Kidney (tissue), 14 donors: ENCODE data around the gene LRRC57. TPM values are rescaled to one million over a fixed set of nuclear protein-coding genes. Genes with fewer than 3 reads are reported as not detected.

Source experiments
- DNase-seq, 5 donors: peaks; one replicate each; pipeline ENCODE4 v3.0.0-alpha.2; 2013 to 2020
- FAIRE-seq: peaks from 2 replicates; lab custom pipeline; 2012; peaks lifted over from hg19 to GRCh38; lab: Jason Lieb, UNC
- H3K27ac ChIP-seq, 2 donors: one replicate each; pipeline ENCODE4 v1.7.0; 2013; ENCODE audit warnings: low read depth in 2 of 2, low read length in 2 of 2, inconsistent platforms in 1 of 2
- H3K27me3 ChIP-seq: one replicate; pipeline ENCODE4 v1.7.1; 2013; ENCODE audit warnings: low read length, inconsistent platforms; ENCODE audit not compliant: control insufficient read depth, insufficient read depth
- H3K36me3 ChIP-seq, 3 donors: one replicate each; pipeline versions ENCODE4 v1.7.0 to v1.7.1; 2013; ENCODE audit warnings: low read length in 3 of 3, control low read depth in 1 of 3, inconsistent platforms in 1 of 3; ENCODE audit not compliant: insufficient read depth in 3 of 3, control insufficient read depth in 2 of 3
- H3K4me1 ChIP-seq, 3 donors: one replicate each; pipeline versions ENCODE4 v1.7.0 to v1.7.1; 2013; ENCODE audit warnings: low read length in 3 of 3, inconsistent platforms in 1 of 3, low read depth in 1 of 3; ENCODE audit not compliant: control insufficient read depth in 2 of 3, insufficient read depth in 2 of 3
- H3K4me3 ChIP-seq, 3 donors: one replicate each; pipeline versions ENCODE4 v1.7.0 to v1.8.1; 2013; ENCODE audit warnings: low read length in 3 of 3, control low read depth in 1 of 3, inconsistent platforms in 1 of 3
- H3K9ac ChIP-seq, 3 donors: one replicate each; pipeline versions ENCODE4 v1.7.0 to v1.7.1; 2013; ENCODE audit warnings: low read length in 3 of 3, control low read depth in 1 of 3, inconsistent platforms in 1 of 3
- H3K9me3 ChIP-seq, 3 donors: one replicate each; pipeline versions ENCODE4 v1.7.0 to v1.7.1; 2013; ENCODE audit warnings: low read length in 3 of 3, control low read depth in 1 of 3, inconsistent platforms in 1 of 3; ENCODE audit not compliant: control insufficient read depth in 2 of 3, insufficient read depth in 1 of 3
- intact Hi-C: fragments of 100-400 bp; cut with DNase I; formaldehyde crosslinking; loops from one replicate; pipeline ENCODE4 v1.11.1; 2022
- polyA plus RNA-seq: library from polyadenylated mRNA; stranded (reverse); fragments of 350-450 nt; fragmentation: Illumina TruSeq; extraction: RNeasy Lipid Tissue Mini Kit (QIAGEN cat#74804); gene quantifications from one replicate; pipeline ENCODE4 v1.2.3, GENCODE V29; 2014; ENCODE audit warnings: low read depth, low replicate concordance; ENCODE audit not compliant: insufficient read depth
- total RNA-seq: library from RNA; stranded (reverse); fragmentation: NEBNext Ultra II Directional; extraction: Animal tissue kit (Norgen Biotek cat#: 25700); gene quantifications from one replicate; pipeline ENCODE4 v1.2.1, GENCODE V29; 2021
- TF ChIP-seq, protein P1 (sequence below): IDR thresholded peaks from 3 replicates; pipeline ENCODE4 v1.5.1; 2012; ENCODE audit warnings: mild to moderate bottlenecking, moderate library complexity, borderline replicate concordance; ENCODE audit not compliant: insufficient read depth; ENCODE audit errors: extremely low read depth
- donor health status: control.
- donor health status: control.
- donor health status: control.
- donor health status: control.
- donor health status: control.
- donor health status: DM: yes; HTN: yes; CAD: no.
- donor health status: Normal renal cell carcinoma (clear cell type).

Gene LRRC57
- total and polyA plus RNA-seq, 2 donors from 2014 or later, result 8.6 to 21.1 TPM

- no peak for FAIRE-seq
- Histone ChIP-seq H3K4me3 (peak overlapping the region; percentile 89 to 99 (median 93)), H3K9ac (peak overlapping the region; percentile 83 to 97 (median 90)), H3K27me3 (no peaks in the 10 kb centered on the region), H3K27ac (peak overlapping the region; percentile 89 to 96), H3K4me1 (peaks cover 3 to 17% (median 10%) of the 10 kb centered on the region in 3 donors), H3K9me3 (no peaks in the 10 kb centered on the region), H3K36me3 (no peaks in the 10 kb centered on the region)
- peak in 1 of 5 donors; percentile 81 for DNase-seq
- intact Hi-C loops, result no loop called here
- TF ChIP-seq, protein P1, sequence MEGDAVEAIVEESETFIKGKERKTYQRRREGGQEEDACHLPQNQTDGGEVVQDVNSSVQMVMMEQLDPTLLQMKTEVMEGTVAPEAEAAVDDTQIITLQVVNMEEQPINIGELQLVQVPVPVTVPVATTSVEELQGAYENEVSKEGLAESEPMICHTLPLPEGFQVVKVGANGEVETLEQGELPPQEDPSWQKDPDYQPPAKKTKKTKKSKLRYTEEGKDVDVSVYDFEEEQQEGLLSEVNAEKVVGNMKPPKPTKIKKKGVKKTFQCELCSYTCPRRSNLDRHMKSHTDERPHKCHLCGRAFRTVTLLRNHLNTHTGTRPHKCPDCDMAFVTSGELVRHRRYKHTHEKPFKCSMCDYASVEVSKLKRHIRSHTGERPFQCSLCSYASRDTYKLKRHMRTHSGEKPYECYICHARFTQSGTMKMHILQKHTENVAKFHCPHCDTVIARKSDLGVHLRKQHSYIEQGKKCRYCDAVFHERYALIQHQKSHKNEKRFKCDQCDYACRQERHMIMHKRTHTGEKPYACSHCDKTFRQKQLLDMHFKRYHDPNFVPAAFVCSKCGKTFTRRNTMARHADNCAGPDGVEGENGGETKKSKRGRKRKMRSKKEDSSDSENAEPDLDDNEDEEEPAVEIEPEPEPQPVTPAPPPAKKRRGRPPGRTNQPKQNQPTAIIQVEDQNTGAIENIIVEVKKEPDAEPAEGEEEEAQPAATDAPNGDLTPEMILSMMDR, result no peak
These were observed 53.6 kb downstream of the LRRC57 start for GRCh38 chr15:42494998-42495360.

DNA sequence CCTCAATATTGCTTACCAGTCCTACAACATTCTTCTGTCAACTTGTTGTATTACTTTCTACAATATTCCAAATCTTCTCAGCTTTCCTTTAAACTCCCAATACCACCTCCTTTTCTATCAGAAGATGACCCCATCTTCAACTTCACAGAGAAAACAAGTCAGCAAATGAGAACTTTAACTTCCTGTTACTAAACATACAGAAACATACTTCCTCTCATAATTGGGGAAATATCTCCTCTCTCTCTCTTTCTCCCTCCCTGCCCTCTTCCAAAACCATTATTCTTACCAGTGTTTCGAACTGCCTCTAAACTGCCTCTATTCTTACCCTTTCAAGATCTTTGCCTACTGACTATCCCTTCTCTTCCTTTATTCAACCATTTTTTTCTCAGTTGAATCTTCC is 54.9 kb downstream of the LRRC57 start:
- H3K27ac ChIP-seq, result peak overlapping the region in 1 of 2 donors; percentile 49
- H3K4me1 ChIP-seq, result peaks cover 3 to 12% (median 9%) of the 10 kb centered on the region in 3 donors
- no peak for DNase-seq
- H3K9ac ChIP-seq, result no peak overlapping the region
- TF ChIP-seq, protein P1, result no peak
- no peaks in the 10 kb centered on the region for H3K27me3 ChIP-seq
- H3K4me3 ChIP-seq, result no peak overlapping the region
- intact Hi-C loops, result no loop called here
- H3K9me3 ChIP-seq, result no peaks in the 10 kb centered on the region
- no peaks in the 10 kb centered on the region for H3K36me3 ChIP-seq
- FAIRE-seq, result no peak

GRCh38 chr15:42491539-42492225 is 56.9 kb downstream of the LRRC57 start:
- Histone ChIP-seq H3K4me3 (peak overlapping the region; percentile 97 to 99 (median 98)), H3K27me3 (no peaks in the 10 kb centered on the region), H3K9me3 (no peaks in the 10 kb centered on the region), H3K27ac (peak overlapping the region; percentile 92 to 98), H3K4me1 (peaks cover 0 to 12% (median 3%) of the 10 kb centered on the region in 3 donors), H3K36me3 (no peaks in the 10 kb centered on the region), H3K9ac (peak overlapping the region; percentile 97 to 100 (median 98))
- DNase-seq (peak in 2 of 5 donors; percentile 48 to 60), FAIRE-seq (no peak)
- TF ChIP-seq, protein P1, result no peak
- intact Hi-C loops, result no loop called here
